B cell (primary cell): Measurements from ENCODE around the gene AUTS2. TPM values are rescaled to one million over a fixed set of nuclear protein-coding genes. Genes with fewer than 3 reads are reported as not detected.

Experiments used
- ATAC-seq: fragments of 200-7000 bp; cut with Tn5 transposase; one replicate; pipeline ENCODE4 v1.10.0; 2021; ENCODE audit warnings: low read depth, mild to moderate bottlenecking, moderate number of reproducible peaks, moderate library complexity
- CTCF ChIA-PET: fragments of 350-600 bp; sonication (Branson Sonifier 250); formaldehyde crosslinking; loops from one replicate; lab custom pipeline; 2021; ENCODE audit warnings: antibody characterized with exemption, inconsistent platforms; lab: Charles Lee
- POLR2A ChIA-PET: fragments of 350-600 bp; sonication (Branson Sonifier 250); formaldehyde crosslinking; loops from one replicate; lab custom pipeline; 2021; ENCODE audit warnings: antibody characterized with exemption; lab: Charles Lee
- DNase-seq: peaks from one replicate; pipeline ENCODE4 v3.0.0; 2013
- H2AFZ ChIP-seq: 2 replicates; pipeline ENCODE4 v1.6.1; 2012; ENCODE audit warnings: mild to moderate bottlenecking, low read depth, low read length; ENCODE audit not compliant: insufficient read depth, poor library complexity, severe bottlenecking
- H3K27ac ChIP-seq, 2 donors: 1 replicate in 1 of 2; 2 replicates in 1 of 2; pipeline ENCODE4 v1.5.1; 2012 to 2013; ENCODE audit warnings: low read length in 2 of 2, mild to moderate bottlenecking in 2 of 2, moderate library complexity in 1 of 2
- H3K27me3 ChIP-seq, 4 experiments: fragments of 200-600 bp in 1 of 4; sonication (generic) in 1 of 4; replicated peaks in 1 of 4; 1 replicate in 2 of 4; 2 replicates in 2 of 4; pipeline versions ENCODE4 v1.6.1 to v1.7.0; 2013 to 2016; ENCODE audit warnings: low read length in 3 of 4, mild to moderate bottlenecking in 2 of 4, mixed read lengths in 1 of 4, moderate library complexity in 1 of 4; ENCODE audit not compliant: insufficient read depth in 4 of 4, control insufficient read depth in 3 of 4; ENCODE audit errors: control extremely low read depth in 1 of 4
- H3K36me3 ChIP-seq, 2 experiments: replicated peaks in 1 of 2; 1 replicate in 1 of 2; 2 replicates in 1 of 2; pipeline versions ENCODE4 v1.6.1 to v1.7.1; 2013; ENCODE audit warnings: low read length in 1 of 2; ENCODE audit not compliant: insufficient read depth in 2 of 2, control insufficient read depth in 1 of 2; ENCODE audit errors: control extremely low read depth in 1 of 2, extremely low read depth in 1 of 2
- H3K4me1 ChIP-seq, 2 donors: fragments of 200-600 bp in 1 of 2; sonication (generic) in 1 of 2; 1 replicate in 1 of 2; 2 replicates in 1 of 2; pipeline versions ENCODE4 v1.5.1 to v1.6.1; 2013 to 2017; ENCODE audit warnings: low read length in 2 of 2; ENCODE audit not compliant: control insufficient read depth in 2 of 2, insufficient read depth in 2 of 2
- H3K4me2 ChIP-seq: replicated peaks from 2 replicates; pipeline ENCODE3; 2012; ENCODE audit warnings: mild to moderate bottlenecking, low read depth, low read length; ENCODE audit not compliant: poor library complexity, severe bottlenecking
- H3K4me3 ChIP-seq, 5 experiments: fragments of 200-600 bp in 1 of 5; sonication (generic) in 1 of 5; 1 replicate in 3 of 5; 2 replicates in 2 of 5; pipeline versions ENCODE4 v1.5.1 to v1.7.0; 2011 to 2016; ENCODE audit warnings: low read length in 4 of 5, mild to moderate bottlenecking in 4 of 5, low read depth in 2 of 5, control low read depth in 1 of 5, moderate library complexity in 1 of 5; ENCODE audit not compliant: insufficient read depth in 1 of 5; ENCODE audit errors: control extremely low read depth in 1 of 5, extremely low read depth in 1 of 5
- H3K79me2 ChIP-seq: fragments of 200-600 bp; sonication (generic); one replicate; pipeline ENCODE4 v1.6.0; 2016; ENCODE audit warnings: low read length; ENCODE audit not compliant: control insufficient read depth, insufficient read depth
- H3K9ac ChIP-seq: fragments of 200-600 bp; sonication (generic); 2 replicates; pipeline ENCODE4 v1.6.1; 2017; ENCODE audit warnings: mild to moderate bottlenecking, low read length, moderate library complexity
- H3K9me3 ChIP-seq, 3 donors: one replicate each; pipeline versions ENCODE4 v1.6.1 to v1.7.1; 2013; ENCODE audit warnings: low read length in 2 of 3; ENCODE audit not compliant: control insufficient read depth in 2 of 3, insufficient read depth in 1 of 3; ENCODE audit errors: control extremely low read depth in 1 of 3
- H4K20me1 ChIP-seq: 2 replicates; pipeline ENCODE4 v1.6.0; 2012; ENCODE audit warnings: mild to moderate bottlenecking, low read length; ENCODE audit not compliant: insufficient read depth, control insufficient read depth, poor library complexity, severe bottlenecking
- H3K27ac Mint-ChIP-seq: one replicate; pipeline ENCODE4 v1.8.0; 2021; ENCODE audit warnings: mixed read lengths
- H3K27me3 Mint-ChIP-seq: one replicate; pipeline ENCODE4 v1.8.0; 2021; ENCODE audit warnings: mixed read lengths
- H3K4me1 Mint-ChIP-seq: one replicate; pipeline ENCODE4 v1.8.0; 2021; ENCODE audit warnings: mixed read lengths
- H3K4me3 Mint-ChIP-seq: one replicate; pipeline ENCODE4 v1.8.0; 2021; ENCODE audit warnings: mixed read lengths
- H3K9me3 Mint-ChIP-seq: one replicate; pipeline ENCODE4 v1.8.0; 2022; ENCODE audit warnings: mixed read lengths; ENCODE audit not compliant: insufficient read depth
- EZH2 ChIP-seq: IDR thresholded peaks from 2 replicates; pipeline ENCODE4 v1.6.1; 2012; ENCODE audit warnings: borderline replicate concordance, low read depth, mild to moderate bottlenecking, moderate library complexity, low read length; ENCODE audit not compliant: insufficient read depth, poor library complexity, severe bottlenecking
- WGBS: methylation state at CpG from one replicate; pipeline ENCODE4 v1.1.5; 2013; ENCODE audit warnings: missing lambda C conversion rate; ENCODE audit not compliant: insufficient coverage; 5-methylcytosine and 5-hydroxymethylcytosine counted together
- intact Hi-C: fragments of 100-400 bp; cut with micrococcal nuclease; formaldehyde crosslinking; loops from one replicate; pipeline ENCODE4 v1.10.0; 2022
- polyA plus RNA-seq: library from polyadenylated mRNA; depleted of rRNA; stranded (reverse); fragments of >200 nt; gene quantifications from 2 replicates; pipeline ENCODE4 v1.2.3, GENCODE V29; 2012
- total RNA-seq, 2 donors: library from RNA; stranded (reverse); fragments of 120-200 nt in 1 of 2; gene quantifications; 1 replicate in 1 of 2; 2 replicates in 1 of 2; pipeline versions ENCODE4 v1.2.3 to v1.2.4, GENCODE V29; 2013 to 2022
- TF ChIP-seq, protein P1 (sequence below): fragments of 200-600 bp; IDR thresholded peaks from one replicate; pipeline ENCODE4 v1.8.0; 2022; ENCODE audit warnings: antibody characterized with exemption, mild to moderate bottlenecking

Gene AUTS2
- total and polyA plus RNA-seq, 2 donors (not counting 1 experiment from before 2014, with no cell fraction given) = 22.3 to 35.0 TPM

DNA sequence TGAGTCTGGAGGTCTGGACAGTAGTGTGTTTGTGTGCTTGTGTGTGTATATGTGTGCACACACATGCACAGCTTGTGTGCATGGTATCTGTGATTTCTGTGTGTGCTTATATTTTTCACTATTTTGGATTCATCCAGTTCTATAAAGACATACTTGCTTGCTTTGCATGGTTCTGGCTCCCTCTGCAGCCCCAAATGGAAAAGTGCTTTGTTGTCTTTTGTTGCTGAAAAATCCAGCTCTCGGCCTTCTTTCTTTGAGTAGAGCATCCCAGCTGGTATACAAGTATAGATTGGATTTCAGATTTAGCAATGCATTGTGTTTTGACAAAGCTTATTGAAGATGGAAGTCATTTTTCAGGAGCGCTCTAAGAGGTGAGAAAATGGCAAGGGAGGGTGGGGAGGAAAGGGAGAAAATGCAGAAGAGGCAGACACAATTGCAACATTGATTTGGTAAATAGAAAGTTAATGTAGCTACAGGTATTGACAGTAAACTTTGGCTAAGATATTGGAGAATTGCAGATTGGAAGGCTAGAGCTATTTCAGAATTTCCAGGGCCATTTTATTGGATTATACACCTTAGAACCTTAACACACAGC lies 333.9 kb downstream of the AUTS2 start:
- H3K27me3 ChIP-seq = no peaks in the 10 kb centered on the region
- 88% methylated on average over 2 of the region's 2 CpGs for WGBS
- ChIA-PET POLR2A (no interaction called here), CTCF (interaction anchor here (0.5 to 1.7 kb wide), 16 partner anchors 9 to 1755 kb away, joined by 3 to 7 read pairs (median 3); no protein-coding TSS in a partner anchor)
- H3K27me3 Mint-ChIP-seq = no peaks in the 10 kb centered on the region
- no peak overlapping the region for H2AFZ ChIP-seq
- H3K4me3 ChIP-seq = no peak overlapping the region
- intact Hi-C loops = loop anchor here (5.0 to 10.0 kb wide), 3 partner anchors 530 to 1755 kb away; no protein-coding TSS in a partner anchor
- peaks cover 3 to 7% of the 10 kb centered on the region in 2 donors for H3K4me1 ChIP-seq
- peaks cover 24% of the 10 kb centered on the region for H3K4me1 Mint-ChIP-seq
- peak; percentile 40 for DNase-seq
- H3K9me3 Mint-ChIP-seq = no peaks in the 10 kb centered on the region
- H3K27ac ChIP-seq = no peak overlapping the region
- no peak for ATAC-seq
- H3K9me3 ChIP-seq = peaks cover 0 to 15% (median 9%) of the 10 kb centered on the region in 3 donors
- peaks cover 35% of the 10 kb centered on the region for H3K79me2 ChIP-seq
- H4K20me1 ChIP-seq = peaks cover 9% of the 10 kb centered on the region
- H3K4me3 Mint-ChIP-seq = no peak overlapping the region
- TF ChIP-seq EZH2 = no peak
- TF ChIP-seq, protein P1, sequence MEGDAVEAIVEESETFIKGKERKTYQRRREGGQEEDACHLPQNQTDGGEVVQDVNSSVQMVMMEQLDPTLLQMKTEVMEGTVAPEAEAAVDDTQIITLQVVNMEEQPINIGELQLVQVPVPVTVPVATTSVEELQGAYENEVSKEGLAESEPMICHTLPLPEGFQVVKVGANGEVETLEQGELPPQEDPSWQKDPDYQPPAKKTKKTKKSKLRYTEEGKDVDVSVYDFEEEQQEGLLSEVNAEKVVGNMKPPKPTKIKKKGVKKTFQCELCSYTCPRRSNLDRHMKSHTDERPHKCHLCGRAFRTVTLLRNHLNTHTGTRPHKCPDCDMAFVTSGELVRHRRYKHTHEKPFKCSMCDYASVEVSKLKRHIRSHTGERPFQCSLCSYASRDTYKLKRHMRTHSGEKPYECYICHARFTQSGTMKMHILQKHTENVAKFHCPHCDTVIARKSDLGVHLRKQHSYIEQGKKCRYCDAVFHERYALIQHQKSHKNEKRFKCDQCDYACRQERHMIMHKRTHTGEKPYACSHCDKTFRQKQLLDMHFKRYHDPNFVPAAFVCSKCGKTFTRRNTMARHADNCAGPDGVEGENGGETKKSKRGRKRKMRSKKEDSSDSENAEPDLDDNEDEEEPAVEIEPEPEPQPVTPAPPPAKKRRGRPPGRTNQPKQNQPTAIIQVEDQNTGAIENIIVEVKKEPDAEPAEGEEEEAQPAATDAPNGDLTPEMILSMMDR = peak; percentile 75
- H3K27ac Mint-ChIP-seq = no peak overlapping the region
- peaks cover 0 to 6% of the 10 kb centered on the region in 2 experiments for H3K36me3 ChIP-seq
- no peak overlapping the region for H3K9ac ChIP-seq
- H3K4me2 ChIP-seq = no peak overlapping the region
